Smooth muscle cell (in vitro differentiated cells): ENCODE measurements around the gene BMPR1B. TPM values are rescaled to one million over a fixed set of nuclear protein-coding genes. Genes with fewer than 3 reads are reported as not detected.

Experiments
- DNase-seq: peaks from one replicate; lab custom pipeline; 2025; ENCODE audit not compliant: unreplicated experiment; lab: John Stamatoyannopoulos, UW
- H2AFZ ChIP-seq: fragments of 200-600 bp; sonication (generic); 2 replicates; pipeline ENCODE4 v1.6.0; 2016; ENCODE audit warnings: antibody characterized with exemption, low read depth, mild to moderate bottlenecking
- H3F3A ChIP-seq: fragments of 200-600 bp; sonication (generic); 2 replicates; pipeline ENCODE4 v1.6.0; 2017; ENCODE audit warnings: antibody characterized with exemption, low read depth
- H3K27ac ChIP-seq: fragments of 200-600 bp; sonication (generic); 2 replicates; pipeline ENCODE4 v1.5.1; 2016; ENCODE audit warnings: low read depth, mild to moderate bottlenecking
- H3K27me3 ChIP-seq: fragments of 200-600 bp; sonication (generic); 2 replicates; pipeline ENCODE4 v1.6.1; 2016; ENCODE audit warnings: low read depth, mild to moderate bottlenecking
- H3K36me3 ChIP-seq: fragments of 200-600 bp; sonication (generic); 2 replicates; pipeline ENCODE4 v1.5.1; 2016; ENCODE audit warnings: low read depth
- H3K4me1 ChIP-seq: fragments of 200-600 bp; sonication (generic); 2 replicates; pipeline ENCODE4 v1.5.1; 2016; ENCODE audit warnings: low read depth
- H3K4me2 ChIP-seq: fragments of 200-600 bp; sonication (generic); 2 replicates; pipeline ENCODE4 v1.6.0; 2016; ENCODE audit warnings: mild to moderate bottlenecking
- H3K4me3 ChIP-seq: fragments of 200-600 bp; sonication (generic); 2 replicates; pipeline ENCODE4 v1.5.1; 2016; ENCODE audit warnings: mild to moderate bottlenecking
- H3K79me2 ChIP-seq: fragments of 200-600 bp; sonication (generic); 2 replicates; pipeline ENCODE4 v1.6.0; 2016; ENCODE audit warnings: low read depth, mild to moderate bottlenecking
- H3K9ac ChIP-seq: fragments of 200-600 bp; sonication (generic); 2 replicates; pipeline ENCODE4 v1.6.0; 2016; ENCODE audit warnings: low read depth
- H3K9me3 ChIP-seq: fragments of 200-600 bp; sonication (generic); replicated peaks from 2 replicates; pipeline ENCODE4 v1.5.1; 2016; ENCODE audit warnings: low read depth
- H4K20me1 ChIP-seq: fragments of 200-600 bp; sonication (generic); 2 replicates; pipeline ENCODE4 v1.6.0; 2016; ENCODE audit warnings: low read depth
- WGBS: methylation state at CpG from one replicate; pipeline ENCODE4 v1.1.7; 2016; ENCODE audit warnings: low lambda C conversion rate; 5-methylcytosine and 5-hydroxymethylcytosine counted together
- polyA plus RNA-seq: library from polyadenylated mRNA; unstranded; fragments of >200 nt; fragmentation: Nextera tagmentation; extraction: Ambion mirVana; gene quantifications from 2 replicates; pipeline ENCODE4 v1.2.1, GENCODE V29; 2016
- total RNA-seq: library from RNA; depleted of rRNA; stranded (reverse); fragments of >200 nt; gene quantifications from 2 replicates; pipeline ENCODE4 v1.2.3, GENCODE V29; 2014
- TF ChIP-seq, protein P1 (sequence below): fragments of 200-600 bp; sonication (generic); IDR thresholded peaks from 2 replicates; pipeline ENCODE4 v1.5.1; 2017; ENCODE audit warnings: borderline replicate concordance, mild to moderate bottlenecking, antibody characterized with exemption; ENCODE audit not compliant: insufficient read depth, poor library complexity, severe bottlenecking

BMPR1B gene
- 0.13 and 1.2 TPM in 2 replicates for total RNA-seq
- polyA plus RNA-seq = 0.03 and 0.24 TPM in 2 replicates

GRCh38 chr4:94757192-94758140 lies at the start of gene BMPR1B:
BMPR1B (plus strand) TSS chr4:94757955; CDS start chr4:95104425, 346,470 bp downstream.
- TF ChIP-seq, protein P1, sequence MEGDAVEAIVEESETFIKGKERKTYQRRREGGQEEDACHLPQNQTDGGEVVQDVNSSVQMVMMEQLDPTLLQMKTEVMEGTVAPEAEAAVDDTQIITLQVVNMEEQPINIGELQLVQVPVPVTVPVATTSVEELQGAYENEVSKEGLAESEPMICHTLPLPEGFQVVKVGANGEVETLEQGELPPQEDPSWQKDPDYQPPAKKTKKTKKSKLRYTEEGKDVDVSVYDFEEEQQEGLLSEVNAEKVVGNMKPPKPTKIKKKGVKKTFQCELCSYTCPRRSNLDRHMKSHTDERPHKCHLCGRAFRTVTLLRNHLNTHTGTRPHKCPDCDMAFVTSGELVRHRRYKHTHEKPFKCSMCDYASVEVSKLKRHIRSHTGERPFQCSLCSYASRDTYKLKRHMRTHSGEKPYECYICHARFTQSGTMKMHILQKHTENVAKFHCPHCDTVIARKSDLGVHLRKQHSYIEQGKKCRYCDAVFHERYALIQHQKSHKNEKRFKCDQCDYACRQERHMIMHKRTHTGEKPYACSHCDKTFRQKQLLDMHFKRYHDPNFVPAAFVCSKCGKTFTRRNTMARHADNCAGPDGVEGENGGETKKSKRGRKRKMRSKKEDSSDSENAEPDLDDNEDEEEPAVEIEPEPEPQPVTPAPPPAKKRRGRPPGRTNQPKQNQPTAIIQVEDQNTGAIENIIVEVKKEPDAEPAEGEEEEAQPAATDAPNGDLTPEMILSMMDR = no peak
- Histone ChIP-seq H3K36me3 (no peaks in the 10 kb centered on the region), H3K27ac (no peak within 1 kb of the TSS), H3K9me3 (no peaks in the 10 kb centered on the region), H2AFZ (peak within 1 kb of the TSS; percentile 75), H3K79me2 (no peaks in the 10 kb centered on the region), H3K27me3 (peaks cover 87% of the 10 kb centered on the region), H3F3A (no peaks in the 10 kb centered on the region), H3K9ac (no peak within 1 kb of the TSS), H4K20me1 (no peaks in the 10 kb centered on the region), H3K4me1 (peaks cover 6% of the 10 kb centered on the region), H3K4me2 (peak within 1 kb of the TSS; percentile 94), H3K4me3 (peak within 1 kb of the TSS; percentile 59)
- DNase-seq = no peak
- 5% methylated on average over 57 of the region's 77 CpGs for WGBS

DNA sequence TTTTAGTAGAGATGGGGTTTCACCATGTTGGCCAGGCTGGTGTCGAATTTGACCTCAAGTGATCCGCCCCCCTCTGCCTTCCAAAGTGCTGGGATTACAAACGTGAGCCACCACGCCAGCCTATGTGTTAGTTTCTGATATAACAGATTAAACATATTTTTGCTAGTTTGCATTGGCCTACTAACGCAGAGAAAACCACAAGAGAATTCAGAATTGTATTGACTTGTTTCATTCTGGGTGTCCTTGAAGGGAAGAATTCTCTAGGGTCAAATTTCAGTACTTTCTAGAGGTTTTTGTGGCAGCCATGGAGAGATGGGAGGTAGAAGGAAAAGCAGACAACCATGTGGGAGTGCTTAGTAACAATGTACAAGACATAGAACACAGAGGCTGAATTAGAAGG lies 46.1 kb upstream of the BMPR1B start:
- Histone ChIP-seq H3K27ac (no peak overlapping the region), H3K9ac (no peak overlapping the region), H3K27me3 (no peaks in the 10 kb centered on the region), H3K36me3 (no peaks in the 10 kb centered on the region), H4K20me1 (no peaks in the 10 kb centered on the region), H3K9me3 (no peaks in the 10 kb centered on the region), H2AFZ (peak overlapping the region; percentile 72), H3F3A (no peaks in the 10 kb centered on the region), H3K4me1 (peaks cover 17% of the 10 kb centered on the region), H3K4me3 (no peak overlapping the region), H3K4me2 (no peak overlapping the region), H3K79me2 (no peaks in the 10 kb centered on the region)
- TF ChIP-seq, protein P1 = no peak
- DNase-seq = no peak
- 83% methylated on average over 5 of the region's 5 CpGs for WGBS

DNA sequence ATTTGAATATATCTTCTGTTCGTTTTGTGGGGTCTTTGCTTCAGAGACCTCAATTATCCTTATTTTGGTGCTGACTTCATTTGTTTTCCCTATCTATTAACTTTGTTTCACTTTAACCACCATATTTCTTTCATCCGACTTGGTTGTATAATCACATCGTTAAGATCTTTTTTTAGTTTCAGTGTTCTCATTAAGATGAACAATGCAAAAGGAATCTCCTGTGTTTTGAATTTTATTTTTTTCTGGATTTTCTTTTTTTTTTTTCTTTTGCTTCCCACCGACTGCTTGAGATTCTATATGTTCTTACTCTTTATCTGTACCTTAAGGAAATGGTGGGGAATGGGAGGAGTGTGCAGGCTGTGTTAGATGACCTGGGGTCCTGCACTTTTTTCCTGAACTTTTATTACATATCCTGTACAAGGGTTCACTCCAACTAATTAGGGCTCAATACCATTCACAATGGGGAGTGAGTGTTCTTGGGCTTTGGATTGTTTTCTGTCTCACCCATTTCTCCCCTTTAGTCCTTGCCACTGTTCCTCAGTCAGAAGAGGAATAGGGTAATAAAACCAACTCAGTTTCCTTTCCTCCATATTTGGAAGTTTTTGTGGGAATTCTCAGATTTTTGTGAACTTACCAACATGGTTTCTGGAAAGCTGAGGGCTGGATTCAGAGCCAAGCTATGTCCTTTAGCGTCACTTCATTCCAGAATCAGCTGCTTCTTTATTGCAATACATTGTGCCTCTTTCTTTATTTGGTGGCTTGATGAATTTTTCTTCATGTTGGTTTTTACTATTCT lies 43.2 kb upstream of the BMPR1B start:
- no peaks in the 10 kb centered on the region for H3K27me3 ChIP-seq
- H3F3A ChIP-seq = no peaks in the 10 kb centered on the region
- TF ChIP-seq, protein P1 = no peak
- peak overlapping the region; percentile 31 for H2AFZ ChIP-seq
- peak overlapping the region; percentile 46 for H3K9ac ChIP-seq
- H4K20me1 ChIP-seq = no peaks in the 10 kb centered on the region
- WGBS = 47% methylated on average over 5 of the region's 5 CpGs
- H3K27ac ChIP-seq = peak overlapping the region; percentile 78
- no peak for DNase-seq
- no peaks in the 10 kb centered on the region for H3K79me2 ChIP-seq
- H3K4me2 ChIP-seq = peak overlapping the region; percentile 52
- H3K9me3 ChIP-seq = no peaks in the 10 kb centered on the region
- H3K4me1 ChIP-seq = peaks cover 17% of the 10 kb centered on the region
- H3K36me3 ChIP-seq = no peaks in the 10 kb centered on the region
- H3K4me3 ChIP-seq = no peak overlapping the region
